Measurements from ENCODE around the gene TMEM219. TPM values are rescaled to one million over a fixed set of nuclear protein-coding genes. Genes with fewer than 3 reads are reported as not detected.
A peak's percentile ranks its signal among the peaks of the same experiment; 100 is the strongest.

Gene TMEM219
- total and polyA plus RNA-seq, 7 donors, result 39.6 to 80.7 (median 56.2) TPM

- no peak for TF ChIP-seq CTCF (IDR thresholded peaks at IDR 0.05)
- Histone ChIP-seq H3K36me3 (ENCODE audit: insufficient read depth in 1 of 2, low read depth in 1 of 2) (peaks cover 16 to 100% of the 10 kb centered on the region in 2 donors), H3K9me3 (no peaks in the 10 kb centered on the region), H3K4me3 (no peak overlapping the region), H3K4me1 (no peaks in the 10 kb centered on the region), H3K27ac (no peak overlapping the region), H3K27me3 (ENCODE audit: insufficient read depth in 3 of 3, low read length in 2 of 3) (no peaks in the 10 kb centered on the region)
- WGBS, 3 donors, result 93% methylated on average over 20 of the region's 20 CpGs
- ATAC-seq (no peak), DNase-seq (no peak)
- intact Hi-C loops (cut with DNase I), result no loop called here
Observed at GRCh38 chr16:29986231-29986630, 24.4 kb downstream of the TMEM219 start.

GRCh38 chr16:29986931-29987330, 25.1 kb downstream of the TMEM219 start:
- Histone ChIP-seq H3K27me3 (ENCODE audit: insufficient read depth in 3 of 3, low read length in 2 of 3) (no peaks in the 10 kb centered on the region), H3K27ac (no peak overlapping the region), H3K36me3 (ENCODE audit: insufficient read depth in 1 of 2, low read depth in 1 of 2) (peaks cover 17 to 100% of the 10 kb centered on the region in 2 donors), H3K9me3 (no peaks in the 10 kb centered on the region), H3K4me1 (no peaks in the 10 kb centered on the region), H3K4me3 (no peak overlapping the region)
- 84 to 100% (median 94%) methylated on average over 2 to 5 of the region's 5 CpGs for WGBS, 3 donors
- intact Hi-C loops (cut with DNase I), result no loop called here
- no peak for DNase-seq
- ATAC-seq, result peak in 1 of 4 donors; percentile 14
- no peak for TF ChIP-seq CTCF (IDR thresholded peaks at IDR 0.05)

- WGBS, 3 donors, result 92 to 93% (median 92%) methylated on average over 27 to 35 of the region's 35 CpGs
- intact Hi-C loops (cut with DNase I), result no loop called here
- Histone ChIP-seq H3K4me3 (no peak overlapping the region), H3K4me1 (no peaks in the 10 kb centered on the region), H3K27me3 (ENCODE audit: insufficient read depth in 3 of 3, low read length in 2 of 3) (no peaks in the 10 kb centered on the region), H3K36me3 (ENCODE audit: insufficient read depth in 1 of 2, low read depth in 1 of 2) (peaks cover 19 to 100% of the 10 kb centered on the region in 2 donors), H3K27ac (no peak overlapping the region), H3K9me3 (no peaks in the 10 kb centered on the region)
- ATAC-seq (no peak), DNase-seq (no peak)
- no peak for TF ChIP-seq CTCF (IDR thresholded peaks at IDR 0.05)
Observed at GRCh38 chr16:29987371-29988085, 25.6 kb downstream of the TMEM219 start.

- Histone ChIP-seq H3K4me1 (no peaks in the 10 kb centered on the region), H3K36me3 (ENCODE audit: insufficient read depth in 1 of 2, low read depth in 1 of 2) (peaks cover 19 to 100% of the 10 kb centered on the region in 2 donors), H3K9me3 (no peaks in the 10 kb centered on the region), H3K27me3 (ENCODE audit: insufficient read depth in 3 of 3, low read length in 2 of 3) (no peaks in the 10 kb centered on the region), H3K4me3 (no peak overlapping the region), H3K27ac (no peak overlapping the region)
- DNase-seq, result no peak
- no peak for TF ChIP-seq CTCF (IDR thresholded peaks at IDR 0.05)
- WGBS, 3 donors, result 80 to 90% (median 86%) methylated on average over 16 to 17 of the region's 17 CpGs
- no peak for ATAC-seq
- intact Hi-C loops (cut with DNase I), result no loop called here
Observed at GRCh38 chr16:29988346-29989075, 26.6 kb downstream of the TMEM219 start.

Data from psoas muscle (tissue), 8 donors.